Panc1 (cell line): Measurements from ENCODE around the gene HLA-G. TPM values are rescaled to one million over a fixed set of nuclear protein-coding genes. Genes with fewer than 3 reads are reported as not detected.

Experiments used
- ATAC-seq: fragments of 200-7000 bp; cut with Tn5 transposase; 2 replicates; pipeline ENCODE4 v1.9.1; 2020; ENCODE audit warnings: mild to moderate bottlenecking, moderate library complexity
- BruUV-seq: library from RNA; stranded (reverse); fragments of 400-500 nt; replicated peaks from 2 replicates; lab custom pipeline; 2021; lab: Mats Ljungman, UMichigan
- CTCF ChIA-PET: fragments of 300-600 bp; sonication (Branson Sonifier 250); formaldehyde crosslinking; loops from one replicate; lab custom pipeline; 2022; ENCODE audit warnings: antibody characterized with exemption; lab: Charles Lee
- POLR2A ChIA-PET: fragments of 300-600 bp; sonication (Branson Sonifier 250); formaldehyde crosslinking; loops from one replicate; lab custom pipeline; 2022; ENCODE audit warnings: antibody characterized with exemption; lab: Charles Lee
- DNase-seq: peaks from one replicate; pipeline ENCODE4 v3.0.0-alpha.2; 2010; ENCODE audit warnings: low read depth, low spot score
- H3K27ac ChIP-seq: 2 replicates; pipeline ENCODE4 v1.5.1; 2011; ENCODE audit warnings: mild to moderate bottlenecking, low read length, inconsistent platforms
- H3K27me3 ChIP-seq: fragments of 200-500 bp; sonication (Bioruptor generic); 2 replicates; pipeline ENCODE4 v1.6.0; 2014; ENCODE audit warnings: low read length, inconsistent platforms; ENCODE audit not compliant: control insufficient read depth, insufficient read depth
- H3K36me3 ChIP-seq: fragments of 200-500 bp; sonication (Bioruptor generic); 2 replicates; pipeline ENCODE4 v1.5.1; 2014; ENCODE audit warnings: inconsistent platforms, mild to moderate bottlenecking, low read length, moderate library complexity; ENCODE audit not compliant: control insufficient read depth, insufficient read depth
- H3K4me1 ChIP-seq: 2 replicates; pipeline ENCODE4 v1.5.1; 2011; ENCODE audit warnings: inconsistent platforms, mild to moderate bottlenecking, low read length, moderate library complexity; ENCODE audit not compliant: control insufficient read depth, insufficient read depth
- H3K4me3 ChIP-seq, 2 experiments: 2 replicates each; pipeline ENCODE4 v1.5.1; 2011 to 2012; ENCODE audit warnings: low read depth in 2 of 2, low read length in 2 of 2, mild to moderate bottlenecking in 2 of 2, inconsistent platforms in 1 of 2, moderate library complexity in 1 of 2
- H3K9me3 ChIP-seq: fragments of 200-500 bp; sonication (Bioruptor generic); 2 replicates; pipeline ENCODE4 v1.5.1; 2014; ENCODE audit warnings: low read depth, mild to moderate bottlenecking, inconsistent platforms, low read length, moderate library complexity; ENCODE audit not compliant: control insufficient read depth, insufficient read depth
- CTCF ChIP-seq: fragments of 450-650 bp; IDR thresholded peaks from 2 replicates; pipeline ENCODE4 v1.5.1; 2017; ENCODE audit warnings: mild to moderate bottlenecking
- POLR2AphosphoS5 ChIP-seq: IDR thresholded peaks from 2 replicates; pipeline ENCODE4 v1.6.1; 2012; ENCODE audit warnings: mild to moderate bottlenecking, low read depth, low read length, moderate library complexity
- REST ChIP-seq, 2 experiments: IDR thresholded peaks; 2 replicates each; pipeline ENCODE4 v1.6.1; 2011 to 2012; ENCODE audit warnings: low read depth in 2 of 2, control low read depth in 1 of 2, low read length in 1 of 2, mild to moderate bottlenecking in 1 of 2, moderate library complexity in 1 of 2; ENCODE audit not compliant: insufficient read depth in 1 of 2
- SIN3A ChIP-seq: IDR thresholded peaks from 2 replicates; pipeline ENCODE4 v1.6.1; 2012; ENCODE audit warnings: low read depth, mild to moderate bottlenecking, low read length, moderate library complexity, borderline replicate concordance; ENCODE audit not compliant: insufficient read depth
- TCF7L2 ChIP-seq: IDR thresholded peaks from 2 replicates; pipeline ENCODE4 v1.6.1; 2011; ENCODE audit warnings: mild to moderate bottlenecking, low read depth, low read length, inconsistent platforms
- in situ Hi-C: cut with HindIII; loops from 2 replicates; pipeline ENCODE4 v1.10.0; 2016; ENCODE audit warnings: low sequenced_read_pairs, low pct_unique_long_range_greater_than_20kb
- intact Hi-C: fragments of 100-400 bp; cut with micrococcal nuclease; formaldehyde crosslinking; loops from one replicate; pipeline ENCODE4 v1.10.0; 2022; ENCODE audit not compliant: unreplicated experiment
- total RNA-seq: library from RNA; stranded (reverse); gene quantifications from one replicate; pipeline ENCODE4 v1.2.1, GENCODE V29; 2021; ENCODE audit not compliant: unreplicated experiment

HLA-G gene
- total RNA-seq, 1 experiment from 2014 or later: 0.62 TPM

GRCh38 chr6:29841030-29841429 is 13.4 kb downstream of the HLA-G start:
- Histone ChIP-seq H3K27ac (no peak overlapping the region), H3K9me3 (no peaks in the 10 kb centered on the region), H3K27me3 (peaks cover 28% of the 10 kb centered on the region), H3K36me3 (no peaks in the 10 kb centered on the region), H3K4me1 (no peaks in the 10 kb centered on the region), H3K4me3 (no peak overlapping the region)
- BruUV-seq: no TSS peak
- ATAC-seq: no peak
- TF ChIP-seq POLR2AphosphoS5 (no peak), SIN3A (no peak), CTCF (no peak), TCF7L2 (no peak), REST (IDR thresholded peaks at IDR 0.05; ENCODE audit: insufficient read depth in 1 of 2, low read depth in 2 of 2, low read length in 1 of 2) (no peak)
- intact Hi-C loops: no loop called here
- ChIA-PET POLR2A (no interaction called here), CTCF (no interaction called here)
- DNase-seq: no peak
- in situ Hi-C loops: no loop called here

GRCh38 chr6:29845405-29846006 is 17.9 kb downstream of the HLA-G start:
- no peak for ATAC-seq
- in situ Hi-C loops: no loop called here

More at GRCh38 chr6:29845405-29846006, 17.9 kb downstream of the HLA-G start:
- intact Hi-C loops: no loop called here
- peak; percentile 46 for DNase-seq
- H3K36me3 ChIP-seq: no peaks in the 10 kb centered on the region
- TF ChIP-seq SIN3A (no peak), REST (IDR thresholded peaks at IDR 0.05; ENCODE audit: insufficient read depth in 1 of 2, low read depth in 2 of 2, low read length in 1 of 2) (no peak), POLR2AphosphoS5 (no peak), TCF7L2 (no peak), CTCF (no peak)
- no peaks in the 10 kb centered on the region; the same call in 1 of the 2 replicates for H3K9me3 ChIP-seq
- H3K27me3 ChIP-seq: peaks cover 25% of the 10 kb centered on the region
- ChIA-PET CTCF (no interaction called here), POLR2A (no interaction called here)
- H3K4me3 ChIP-seq: no peak overlapping the region
- BruUV-seq: no TSS peak
- no peaks in the 10 kb centered on the region; the same call in 1 of the 2 replicates for H3K4me1 ChIP-seq
- H3K27ac ChIP-seq: no peak overlapping the region
